Panc1 (cell line): ENCODE results near the gene AEN. TPM values are rescaled to one million over a fixed set of nuclear protein-coding genes. Genes with fewer than 3 reads are reported as not detected.

Experiments used
- ATAC-seq: fragments of 200-7000 bp; cut with Tn5 transposase; 2 replicates; pipeline ENCODE4 v1.9.1; 2020; ENCODE audit warnings: mild to moderate bottlenecking, moderate library complexity
- BruUV-seq: library from RNA; stranded (reverse); fragments of 400-500 nt; replicated peaks from 2 replicates; lab custom pipeline; 2021; lab: Mats Ljungman, UMichigan
- CTCF ChIA-PET: fragments of 300-600 bp; sonication (Branson Sonifier 250); formaldehyde crosslinking; loops from one replicate; lab custom pipeline; 2022; ENCODE audit warnings: antibody characterized with exemption; lab: Charles Lee
- POLR2A ChIA-PET: fragments of 300-600 bp; sonication (Branson Sonifier 250); formaldehyde crosslinking; loops from one replicate; lab custom pipeline; 2022; ENCODE audit warnings: antibody characterized with exemption; lab: Charles Lee
- DNase-seq: peaks from one replicate; pipeline ENCODE4 v3.0.0-alpha.2; 2010; ENCODE audit warnings: low read depth, low spot score
- H3K27ac ChIP-seq: 2 replicates; pipeline ENCODE4 v1.5.1; 2011; ENCODE audit warnings: mild to moderate bottlenecking, low read length, inconsistent platforms
- H3K27me3 ChIP-seq: fragments of 200-500 bp; sonication (Bioruptor generic); 2 replicates; pipeline ENCODE4 v1.6.0; 2014; ENCODE audit warnings: low read length, inconsistent platforms; ENCODE audit not compliant: control insufficient read depth, insufficient read depth
- H3K36me3 ChIP-seq: fragments of 200-500 bp; sonication (Bioruptor generic); 2 replicates; pipeline ENCODE4 v1.5.1; 2014; ENCODE audit warnings: inconsistent platforms, mild to moderate bottlenecking, low read length, moderate library complexity; ENCODE audit not compliant: control insufficient read depth, insufficient read depth
- H3K4me1 ChIP-seq: 2 replicates; pipeline ENCODE4 v1.5.1; 2011; ENCODE audit warnings: inconsistent platforms, mild to moderate bottlenecking, low read length, moderate library complexity; ENCODE audit not compliant: control insufficient read depth, insufficient read depth
- H3K4me3 ChIP-seq, 2 experiments: 2 replicates each; pipeline ENCODE4 v1.5.1; 2011 to 2012; ENCODE audit warnings: low read depth in 2 of 2, low read length in 2 of 2, mild to moderate bottlenecking in 2 of 2, inconsistent platforms in 1 of 2, moderate library complexity in 1 of 2
- H3K9me3 ChIP-seq: fragments of 200-500 bp; sonication (Bioruptor generic); 2 replicates; pipeline ENCODE4 v1.5.1; 2014; ENCODE audit warnings: low read depth, mild to moderate bottlenecking, inconsistent platforms, low read length, moderate library complexity; ENCODE audit not compliant: control insufficient read depth, insufficient read depth
- POLR2AphosphoS5 ChIP-seq: IDR thresholded peaks from 2 replicates; pipeline ENCODE4 v1.6.1; 2012; ENCODE audit warnings: mild to moderate bottlenecking, low read depth, low read length, moderate library complexity
- SIN3A ChIP-seq: IDR thresholded peaks from 2 replicates; pipeline ENCODE4 v1.6.1; 2012; ENCODE audit warnings: low read depth, mild to moderate bottlenecking, low read length, moderate library complexity, borderline replicate concordance; ENCODE audit not compliant: insufficient read depth
- TCF7L2 ChIP-seq: IDR thresholded peaks from 2 replicates; pipeline ENCODE4 v1.6.1; 2011; ENCODE audit warnings: mild to moderate bottlenecking, low read depth, low read length, inconsistent platforms
- in situ Hi-C: cut with HindIII; loops from 2 replicates; pipeline ENCODE4 v1.10.0; 2016; ENCODE audit warnings: low sequenced_read_pairs, low pct_unique_long_range_greater_than_20kb
- intact Hi-C: fragments of 100-400 bp; cut with micrococcal nuclease; formaldehyde crosslinking; loops from one replicate; pipeline ENCODE4 v1.10.0; 2022; ENCODE audit not compliant: unreplicated experiment
- total RNA-seq: library from RNA; stranded (reverse); gene quantifications from one replicate; pipeline ENCODE4 v1.2.1, GENCODE V29; 2021; ENCODE audit not compliant: unreplicated experiment
- TF ChIP-seq, protein P1 (sequence below): fragments of 450-650 bp; IDR thresholded peaks from 2 replicates; pipeline ENCODE4 v1.5.1; 2017; ENCODE audit warnings: mild to moderate bottlenecking
- TF ChIP-seq, protein P2 (sequence below), 2 experiments: IDR thresholded peaks; 2 replicates each; pipeline ENCODE4 v1.6.1; 2011 to 2012; ENCODE audit warnings: low read depth in 2 of 2, control low read depth in 1 of 2, low read length in 1 of 2, mild to moderate bottlenecking in 1 of 2, moderate library complexity in 1 of 2; ENCODE audit not compliant: insufficient read depth in 1 of 2

The AEN gene
- total RNA-seq, 1 experiment from 2014 or later = 38.7 TPM

DNA sequence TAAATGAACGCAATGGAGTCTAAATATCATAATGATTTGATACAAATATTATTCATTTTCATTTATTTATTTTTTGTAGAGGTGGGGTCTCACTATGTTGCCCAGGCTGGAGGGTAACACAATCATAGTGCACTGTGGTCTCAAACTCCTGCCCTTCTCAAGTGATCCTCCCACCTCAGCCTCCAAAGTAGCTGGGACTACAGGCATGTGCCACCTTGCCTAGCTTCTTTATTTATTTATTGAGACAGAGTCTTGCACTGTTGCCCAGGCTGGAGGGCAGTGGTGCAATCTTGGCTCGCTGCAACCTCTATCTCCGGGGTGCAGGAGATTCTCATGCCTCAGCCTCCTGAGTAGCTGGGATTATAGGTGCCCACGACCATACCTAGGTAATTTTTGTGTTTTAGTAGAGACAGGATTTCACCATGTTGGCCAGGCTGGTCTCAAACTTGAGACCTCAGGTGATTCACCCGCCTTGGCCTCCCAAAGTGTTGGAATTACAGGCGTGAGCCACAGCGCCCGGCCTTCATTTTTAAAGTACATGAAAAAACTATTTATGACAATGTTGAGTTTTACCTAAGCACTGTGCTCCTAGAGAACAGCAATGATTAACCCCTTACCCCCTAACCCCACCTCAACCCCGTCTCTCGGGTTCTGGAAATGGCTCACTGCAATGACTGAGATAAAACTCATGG lies 4.0 kb upstream of the AEN start:
- in situ Hi-C loops (no loop called here), intact Hi-C loops (no loop called here)
- ChIA-PET CTCF (interaction anchor here (0.6 kb wide), 1 partner anchor 204 kb away, joined by 4 read pairs; no protein-coding TSS in a partner anchor), POLR2A (interaction anchor here (0.6 kb wide), 1 partner anchor 342 kb away, joined by 4 read pairs; no protein-coding TSS in a partner anchor)
- BruUV-seq = no TSS peak
- no peak for ATAC-seq
- H3K36me3 ChIP-seq = peaks cover 5% of the 10 kb centered on the region; the same call in 1 of the 2 replicates
- no peak overlapping the region for H3K27ac ChIP-seq
- H3K4me3 ChIP-seq = no peak overlapping the region
- peaks cover 12% of the 10 kb centered on the region; the same call in 1 of the 2 replicates for H3K4me1 ChIP-seq
- TF ChIP-seq POLR2AphosphoS5 (no peak), TCF7L2 (no peak), SIN3A (no peak)
- TF ChIP-seq, protein P1, sequence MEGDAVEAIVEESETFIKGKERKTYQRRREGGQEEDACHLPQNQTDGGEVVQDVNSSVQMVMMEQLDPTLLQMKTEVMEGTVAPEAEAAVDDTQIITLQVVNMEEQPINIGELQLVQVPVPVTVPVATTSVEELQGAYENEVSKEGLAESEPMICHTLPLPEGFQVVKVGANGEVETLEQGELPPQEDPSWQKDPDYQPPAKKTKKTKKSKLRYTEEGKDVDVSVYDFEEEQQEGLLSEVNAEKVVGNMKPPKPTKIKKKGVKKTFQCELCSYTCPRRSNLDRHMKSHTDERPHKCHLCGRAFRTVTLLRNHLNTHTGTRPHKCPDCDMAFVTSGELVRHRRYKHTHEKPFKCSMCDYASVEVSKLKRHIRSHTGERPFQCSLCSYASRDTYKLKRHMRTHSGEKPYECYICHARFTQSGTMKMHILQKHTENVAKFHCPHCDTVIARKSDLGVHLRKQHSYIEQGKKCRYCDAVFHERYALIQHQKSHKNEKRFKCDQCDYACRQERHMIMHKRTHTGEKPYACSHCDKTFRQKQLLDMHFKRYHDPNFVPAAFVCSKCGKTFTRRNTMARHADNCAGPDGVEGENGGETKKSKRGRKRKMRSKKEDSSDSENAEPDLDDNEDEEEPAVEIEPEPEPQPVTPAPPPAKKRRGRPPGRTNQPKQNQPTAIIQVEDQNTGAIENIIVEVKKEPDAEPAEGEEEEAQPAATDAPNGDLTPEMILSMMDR = no peak
- TF ChIP-seq, protein P2, sequence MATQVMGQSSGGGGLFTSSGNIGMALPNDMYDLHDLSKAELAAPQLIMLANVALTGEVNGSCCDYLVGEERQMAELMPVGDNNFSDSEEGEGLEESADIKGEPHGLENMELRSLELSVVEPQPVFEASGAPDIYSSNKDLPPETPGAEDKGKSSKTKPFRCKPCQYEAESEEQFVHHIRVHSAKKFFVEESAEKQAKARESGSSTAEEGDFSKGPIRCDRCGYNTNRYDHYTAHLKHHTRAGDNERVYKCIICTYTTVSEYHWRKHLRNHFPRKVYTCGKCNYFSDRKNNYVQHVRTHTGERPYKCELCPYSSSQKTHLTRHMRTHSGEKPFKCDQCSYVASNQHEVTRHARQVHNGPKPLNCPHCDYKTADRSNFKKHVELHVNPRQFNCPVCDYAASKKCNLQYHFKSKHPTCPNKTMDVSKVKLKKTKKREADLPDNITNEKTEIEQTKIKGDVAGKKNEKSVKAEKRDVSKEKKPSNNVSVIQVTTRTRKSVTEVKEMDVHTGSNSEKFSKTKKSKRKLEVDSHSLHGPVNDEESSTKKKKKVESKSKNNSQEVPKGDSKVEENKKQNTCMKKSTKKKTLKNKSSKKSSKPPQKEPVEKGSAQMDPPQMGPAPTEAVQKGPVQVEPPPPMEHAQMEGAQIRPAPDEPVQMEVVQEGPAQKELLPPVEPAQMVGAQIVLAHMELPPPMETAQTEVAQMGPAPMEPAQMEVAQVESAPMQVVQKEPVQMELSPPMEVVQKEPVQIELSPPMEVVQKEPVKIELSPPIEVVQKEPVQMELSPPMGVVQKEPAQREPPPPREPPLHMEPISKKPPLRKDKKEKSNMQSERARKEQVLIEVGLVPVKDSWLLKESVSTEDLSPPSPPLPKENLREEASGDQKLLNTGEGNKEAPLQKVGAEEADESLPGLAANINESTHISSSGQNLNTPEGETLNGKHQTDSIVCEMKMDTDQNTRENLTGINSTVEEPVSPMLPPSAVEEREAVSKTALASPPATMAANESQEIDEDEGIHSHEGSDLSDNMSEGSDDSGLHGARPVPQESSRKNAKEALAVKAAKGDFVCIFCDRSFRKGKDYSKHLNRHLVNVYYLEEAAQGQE (IDR thresholded peaks at IDR 0.05; ENCODE audit: insufficient read depth in 1 of 2, low read depth in 2 of 2, low read length in 1 of 2) = no peak
- H3K9me3 ChIP-seq = no peaks in the 10 kb centered on the region
- H3K27me3 ChIP-seq = no peaks in the 10 kb centered on the region
- DNase-seq = no peak

DNA sequence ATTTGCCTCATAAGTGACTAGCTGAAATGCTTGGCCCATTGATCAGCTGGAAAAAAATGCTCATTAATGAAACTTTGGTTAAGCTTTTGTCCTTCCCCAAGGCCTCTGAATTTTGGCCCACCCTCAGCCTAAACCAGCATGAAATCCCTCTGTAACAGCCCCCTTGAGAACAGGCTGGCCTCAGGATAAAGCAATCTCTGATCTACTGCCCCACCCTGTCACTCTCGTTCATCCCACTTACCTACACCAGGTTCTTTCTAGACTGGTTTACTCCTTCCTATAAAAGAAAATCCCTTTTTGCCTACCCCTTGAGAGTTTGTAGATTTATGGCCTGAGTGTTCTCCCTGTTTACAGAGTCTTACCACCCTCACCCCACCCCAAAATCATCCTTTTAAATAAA lies 3.4 kb upstream of the AEN start:
- no peaks in the 10 kb centered on the region for H3K9me3 ChIP-seq
- in situ Hi-C loops (no loop called here), intact Hi-C loops (no loop called here)
- H3K27me3 ChIP-seq = no peaks in the 10 kb centered on the region
- no peak for DNase-seq
- TF ChIP-seq POLR2AphosphoS5 = no peak
- no peak for TF ChIP-seq TCF7L2
- TF ChIP-seq, protein P2 (IDR thresholded peaks at IDR 0.05; ENCODE audit: insufficient read depth in 1 of 2, low read depth in 2 of 2, low read length in 1 of 2) = no peak
- TF ChIP-seq SIN3A = no peak
- TF ChIP-seq, protein P1 = no peak
- H3K27ac ChIP-seq = no peak overlapping the region
- ChIA-PET CTCF (interaction anchor here (0.6 kb wide), 1 partner anchor 204 kb away, joined by 4 read pairs; no protein-coding TSS in a partner anchor), POLR2A (interaction anchor here (0.6 kb wide), 1 partner anchor 342 kb away, joined by 4 read pairs; no protein-coding TSS in a partner anchor)
- ATAC-seq = no peak
- peaks cover 13% of the 10 kb centered on the region for H3K4me1 ChIP-seq
- no peak overlapping the region for H3K4me3 ChIP-seq
- peaks cover 5% of the 10 kb centered on the region; the same call in 1 of the 2 replicates for H3K36me3 ChIP-seq
- BruUV-seq = no TSS peak
